SK-N-SH (cell line): Measurements from ENCODE around the gene GRIP1.

ENCODE experiments used
- GABPA ChIP-seq: IDR thresholded peaks from 2 replicates; pipeline ENCODE4 v1.4.0; 2012; ENCODE audit warnings: low read depth, mild to moderate bottlenecking
- JUND ChIP-seq: IDR thresholded peaks from 2 replicates; pipeline ENCODE4 v1.4.0; 2012
- REST ChIP-seq: IDR thresholded peaks from 2 replicates; pipeline ENCODE4 v1.6.1; 2012; ENCODE audit warnings: mild to moderate bottlenecking, low read depth, low read length, moderate library complexity
- ZBTB33 ChIP-seq: IDR thresholded peaks from 2 replicates; pipeline ENCODE4 v1.4.0; 2012; ENCODE audit warnings: low read depth, borderline replicate concordance

GRCh38 chr12:66640691-66641460 is 38.0 kb downstream of the GRIP1 start:
- TF ChIP-seq JUND: no peak
- TF ChIP-seq REST: no peak
- no peak for TF ChIP-seq ZBTB33
- TF ChIP-seq GABPA: no peak
